Measurements from ENCODE around the gene TOMM6. TPM values are rescaled to one million over a fixed set of nuclear protein-coding genes. Genes with fewer than 3 reads are reported as not detected.

The TOMM6 gene
- total RNA-seq, 4 donors from 2014 or later, result 116 to 182 (median 150) TPM

DNA sequence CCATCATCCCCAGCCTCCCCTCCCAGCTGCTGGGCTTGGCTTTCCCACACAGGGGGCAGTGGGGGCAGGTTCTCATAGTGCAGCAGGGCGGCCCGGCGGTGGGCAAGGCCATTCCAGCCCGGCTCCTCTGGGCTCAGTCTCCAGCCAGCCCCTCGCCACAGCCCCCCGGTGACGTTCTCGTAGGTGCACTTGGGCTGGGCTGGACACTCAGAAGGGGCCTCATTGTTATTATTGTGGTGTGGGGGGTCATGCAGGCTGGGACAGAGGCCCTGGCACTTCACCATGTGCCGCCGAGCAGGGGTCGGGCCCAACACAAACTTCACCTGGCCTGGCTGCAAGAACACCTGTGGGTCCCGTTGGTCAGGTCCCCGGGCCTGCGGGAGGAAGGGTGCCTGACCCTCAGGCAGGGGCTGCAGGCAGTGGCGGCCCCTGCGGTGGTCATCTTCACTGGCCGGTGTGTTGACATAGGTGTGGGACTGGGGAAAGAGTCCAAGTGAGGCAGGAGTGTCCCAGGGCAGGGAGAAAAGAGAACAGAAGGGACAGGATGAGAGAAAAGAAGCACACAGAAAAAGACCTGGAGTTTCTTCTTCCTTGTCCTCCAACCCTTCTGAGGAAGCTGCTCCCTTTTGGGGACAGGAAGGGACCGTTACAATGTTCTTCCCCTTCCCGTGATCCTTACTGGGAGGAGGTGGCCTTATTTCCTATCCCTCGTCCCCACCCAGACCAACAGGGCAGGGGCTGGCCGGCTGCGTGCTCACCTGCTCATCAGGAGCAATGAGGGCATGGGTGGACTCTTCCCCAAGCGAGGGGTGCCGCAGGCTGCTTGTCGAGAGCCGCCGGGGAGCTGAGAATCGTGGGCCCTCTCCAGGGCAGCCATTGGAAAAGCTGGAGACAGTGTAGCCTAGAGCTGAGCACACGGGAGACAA, 16.2 kb upstream of the TOMM6 start:
- TF ChIP-seq, protein P1, sequence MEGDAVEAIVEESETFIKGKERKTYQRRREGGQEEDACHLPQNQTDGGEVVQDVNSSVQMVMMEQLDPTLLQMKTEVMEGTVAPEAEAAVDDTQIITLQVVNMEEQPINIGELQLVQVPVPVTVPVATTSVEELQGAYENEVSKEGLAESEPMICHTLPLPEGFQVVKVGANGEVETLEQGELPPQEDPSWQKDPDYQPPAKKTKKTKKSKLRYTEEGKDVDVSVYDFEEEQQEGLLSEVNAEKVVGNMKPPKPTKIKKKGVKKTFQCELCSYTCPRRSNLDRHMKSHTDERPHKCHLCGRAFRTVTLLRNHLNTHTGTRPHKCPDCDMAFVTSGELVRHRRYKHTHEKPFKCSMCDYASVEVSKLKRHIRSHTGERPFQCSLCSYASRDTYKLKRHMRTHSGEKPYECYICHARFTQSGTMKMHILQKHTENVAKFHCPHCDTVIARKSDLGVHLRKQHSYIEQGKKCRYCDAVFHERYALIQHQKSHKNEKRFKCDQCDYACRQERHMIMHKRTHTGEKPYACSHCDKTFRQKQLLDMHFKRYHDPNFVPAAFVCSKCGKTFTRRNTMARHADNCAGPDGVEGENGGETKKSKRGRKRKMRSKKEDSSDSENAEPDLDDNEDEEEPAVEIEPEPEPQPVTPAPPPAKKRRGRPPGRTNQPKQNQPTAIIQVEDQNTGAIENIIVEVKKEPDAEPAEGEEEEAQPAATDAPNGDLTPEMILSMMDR (IDR thresholded peaks at IDR 0.05), result no peak
- TF ChIP-seq POLR2A (IDR thresholded peaks at IDR 0.05), result no peak
- DNase-seq, result no peak
- Histone ChIP-seq H3K36me3 (peaks cover 4 to 63% (median 15%) of the 10 kb centered on the region in 3 donors), H3K4me1 (peaks cover 0 to 19% (median 12%) of the 10 kb centered on the region in 3 donors), H3K9me3 (no peaks in the 10 kb centered on the region), H3K27ac (no peak overlapping the region), H3K27me3 (no peaks in the 10 kb centered on the region), H3K4me3 (no peak overlapping the region)
- 77 to 88% methylated on average over 2 to 9 of the region's 29 CpGs for WGBS, 2 donors
- intact Hi-C loops (cut with DNase I), result loop anchor here (10.0 kb wide), 1 partner anchor 167 kb away; no protein-coding TSS in a partner anchor

DNA sequence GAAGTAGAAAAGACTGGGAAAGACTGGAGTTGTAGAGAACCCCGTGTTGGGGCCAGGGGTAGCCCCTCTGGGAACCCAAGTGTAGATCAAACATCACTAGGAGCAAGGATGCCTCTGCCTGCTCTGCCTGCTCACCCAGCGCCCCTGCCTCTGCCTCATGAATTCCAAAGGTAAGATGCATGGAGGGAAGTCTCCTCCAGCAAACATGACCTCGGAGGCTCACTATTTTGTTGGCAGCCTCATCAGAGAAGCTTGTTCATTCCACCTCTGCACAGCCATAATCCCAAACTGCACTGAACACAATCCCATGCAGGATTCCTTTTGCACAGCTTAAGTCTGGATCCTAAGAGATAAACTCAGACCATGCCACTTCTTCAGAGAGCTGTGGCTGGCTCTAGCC, 12.7 kb upstream of the TOMM6 start:
- DNase-seq, result no peak
- intact Hi-C loops (cut with DNase I), result loop anchor here (10.0 kb wide), 1 partner anchor 170 kb away; no protein-coding TSS in a partner anchor
- Histone ChIP-seq H3K4me3 (no peak overlapping the region), H3K4me1 (peaks cover 7 to 13% (median 9%) of the 10 kb centered on the region in 3 donors), H3K27ac (no peak overlapping the region), H3K36me3 (peaks cover 4 to 75% (median 15%) of the 10 kb centered on the region in 3 donors), H3K9me3 (no peaks in the 10 kb centered on the region), H3K27me3 (no peaks in the 10 kb centered on the region)
- TF ChIP-seq POLR2A (IDR thresholded peaks at IDR 0.05), result no peak
- TF ChIP-seq, protein P1 (IDR thresholded peaks at IDR 0.05), result no peak
- WGBS, 2 donors, result 82 to 93% methylated on average over 3 of the region's 3 CpGs

DNA sequence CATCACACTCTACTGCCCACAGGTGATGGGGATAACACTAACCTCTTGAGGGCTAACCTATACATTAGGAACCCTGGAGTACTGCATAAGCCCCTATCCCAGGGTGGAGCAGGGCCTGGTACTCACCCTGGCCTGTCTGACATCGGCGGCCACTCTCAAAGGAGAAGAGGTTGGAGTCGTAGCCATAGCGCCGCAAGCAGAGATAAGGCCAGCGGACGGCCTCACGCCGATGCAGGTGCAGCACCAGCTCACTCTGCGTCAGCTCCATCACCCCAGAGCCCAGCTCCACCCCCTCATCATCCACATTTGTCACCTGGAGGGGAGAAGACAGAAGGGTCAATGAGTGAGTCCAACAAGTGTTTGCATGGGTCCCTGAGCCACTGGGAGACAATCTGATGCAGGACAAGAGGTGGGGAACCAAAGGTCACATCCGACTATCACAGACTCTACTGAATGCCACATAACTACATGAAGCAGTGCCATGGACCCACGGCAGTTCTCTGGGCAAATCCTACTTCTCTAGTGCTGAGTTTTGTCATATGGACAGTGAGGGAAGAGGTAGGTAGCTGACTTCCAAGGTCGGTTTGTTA, 12.1 kb upstream of the TOMM6 start:
- Histone ChIP-seq H3K4me3 (no peak overlapping the region), H3K27ac (no peak overlapping the region), H3K4me1 (peaks cover 9 to 13% (median 9%) of the 10 kb centered on the region in 3 donors), H3K9me3 (no peaks in the 10 kb centered on the region), H3K27me3 (no peaks in the 10 kb centered on the region), H3K36me3 (peaks cover 4 to 71% (median 15%) of the 10 kb centered on the region in 3 donors)
- no peak for DNase-seq
- 68% methylated on average over 3 of the region's 13 CpGs for WGBS, 2 donors
- intact Hi-C loops (cut with DNase I), result loop anchor here (10.0 kb wide), 1 partner anchor 171 kb away; no protein-coding TSS in a partner anchor
- no peak for TF ChIP-seq POLR2A (IDR thresholded peaks at IDR 0.05)
- TF ChIP-seq, protein P1 (IDR thresholded peaks at IDR 0.05), result no peak

DNA sequence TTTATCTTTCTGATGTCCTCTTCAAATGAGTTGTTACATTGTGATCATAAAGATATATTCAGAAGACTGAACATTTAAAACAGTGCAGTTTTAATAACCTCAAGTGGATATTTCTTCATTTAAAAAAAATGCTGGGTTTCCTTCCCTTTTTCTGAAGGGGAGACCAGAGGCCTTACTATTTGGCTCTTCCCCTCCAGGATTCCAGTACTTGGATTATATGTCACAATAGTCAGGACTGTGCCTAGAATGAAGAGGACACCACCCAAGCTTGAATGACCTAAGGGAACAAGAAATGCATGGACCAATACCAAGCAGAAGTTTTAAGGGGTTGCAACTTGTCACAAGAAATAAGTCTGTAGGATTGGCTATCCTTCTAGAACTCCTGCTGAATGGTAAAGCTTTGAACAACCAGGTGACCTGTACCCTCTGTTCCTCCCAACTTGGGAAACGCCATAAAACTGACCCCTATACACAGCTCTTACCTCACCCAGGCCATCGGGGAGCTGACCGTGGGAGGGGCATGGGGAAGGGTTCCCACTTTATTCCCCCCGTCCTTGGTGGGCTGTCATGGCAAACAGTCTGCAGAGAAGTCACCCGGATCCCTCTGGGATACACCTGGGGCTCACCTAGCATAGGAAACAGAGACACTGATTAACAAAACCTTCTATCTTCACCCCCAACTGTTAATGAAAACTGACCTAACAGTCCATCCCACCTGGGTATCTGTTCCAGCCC, 9.8 kb upstream of the TOMM6 start:
- Histone ChIP-seq H3K27me3 (no peaks in the 10 kb centered on the region), H3K36me3 (peaks cover 4 to 47% (median 6%) of the 10 kb centered on the region in 3 donors), H3K9me3 (no peaks in the 10 kb centered on the region), H3K4me1 (peaks cover 19 to 36% (median 22%) of the 10 kb centered on the region in 3 donors), H3K4me3 (no peak overlapping the region), H3K27ac (peak overlapping the region in 1 of 4 donors; percentile 3)
- intact Hi-C loops (cut with DNase I), result loop anchor here (10.0 kb wide), 1 partner anchor 173 kb away; no protein-coding TSS in a partner anchor
- TF ChIP-seq, protein P1 (IDR thresholded peaks at IDR 0.05), result no peak
- TF ChIP-seq POLR2A (IDR thresholded peaks at IDR 0.05), result no peak
- WGBS, 2 donors, result 78 to 80% methylated on average over 4 to 5 of the region's 5 CpGs
- no peak for DNase-seq

Data from esophagus squamous epithelium (tissue), 5 donors.